ENCODE measurements around the gene GON4L. TPM values are rescaled to one million over a fixed set of nuclear protein-coding genes. Genes with fewer than 3 reads are reported as not detected.
"Not testable (repeated sequence)": the region's sequence is repeated elsewhere in the genome, so short reads cannot be mapped to it uniquely, and the experiment has no call there.

The GON4L gene
- total RNA-seq: 56.2 and 68.3 TPM in 2 replicates

GRCh38 chr1:155856975-155857930 is at the start of gene GON4L:
Gene GON4L (minus strand): TSS chr1:155857214. CDS start chr1:155853780, 3,434 bp downstream.
- Mint-ChIP-seq H3K27ac (peak within 1 kb of the TSS; percentile 99), H3K4me3 (ENCODE audit: low read depth) (peak within 1 kb of the TSS; percentile 100), H3K4me1 (ENCODE audit: low read depth) (peaks cover 40% of the 10 kb centered on the region), H3K27me3 (ENCODE audit: low read depth) (no peaks in the 10 kb centered on the region), H3K36me3 (ENCODE audit: low read depth) (peaks cover 26% of the 10 kb centered on the region), H3K9me3 (no peaks in the 10 kb centered on the region)
- intact Hi-C loops (cut with micrococcal nuclease): loop anchor here (5.0 kb wide), 2 partner anchors 425 to 585 kb away; partner anchors contain the start of genes CLK2, SMG5 and TMEM79
- peak; percentile 88 for DNase-seq (ENCODE audit: low spot score)

GRCh38 chr1:155904261-155904660 is 47.2 kb upstream of the GON4L start:
- no peak overlapping the region for H3K27ac Mint-ChIP-seq
- no peaks in the 10 kb centered on the region for H3K27me3 Mint-ChIP-seq (ENCODE audit: low read depth)
- DNase-seq (ENCODE audit: low spot score): no peak
- H3K9me3 Mint-ChIP-seq: no peaks in the 10 kb centered on the region
- H3K36me3 Mint-ChIP-seq (ENCODE audit: low read depth): peaks cover 67% of the 10 kb centered on the region
- H3K4me3 Mint-ChIP-seq (ENCODE audit: low read depth): no peak overlapping the region
- H3K4me1 Mint-ChIP-seq (ENCODE audit: low read depth): no peaks in the 10 kb centered on the region
- intact Hi-C loops (cut with micrococcal nuclease): no loop called here

- no peak overlapping the region for H3K27ac Mint-ChIP-seq
- intact Hi-C loops (cut with micrococcal nuclease): no loop called here
- H3K27me3 Mint-ChIP-seq (ENCODE audit: low read depth): no peaks in the 10 kb centered on the region
- no peak for DNase-seq (ENCODE audit: low spot score)
- peaks cover 2% of the 10 kb centered on the region for H3K4me1 Mint-ChIP-seq (ENCODE audit: low read depth)
- H3K9me3 Mint-ChIP-seq: no peaks in the 10 kb centered on the region
- H3K4me3 Mint-ChIP-seq (ENCODE audit: low read depth): no peak overlapping the region
- H3K36me3 Mint-ChIP-seq (ENCODE audit: low read depth): peaks cover 57% of the 10 kb centered on the region
Observed at GRCh38 chr1:155900161-155900560, 43.1 kb upstream of the GON4L start.

- Mint-ChIP-seq H3K9me3 (no peaks in the 10 kb centered on the region), H3K27ac (no peak overlapping the region), H3K4me3 (ENCODE audit: low read depth) (no peak overlapping the region), H3K36me3 (ENCODE audit: low read depth) (peaks cover 55% of the 10 kb centered on the region), H3K4me1 (ENCODE audit: low read depth) (peaks cover 2% of the 10 kb centered on the region), H3K27me3 (ENCODE audit: low read depth) (no peaks in the 10 kb centered on the region)
- intact Hi-C loops (cut with micrococcal nuclease): no loop called here
- DNase-seq (ENCODE audit: low spot score): no peak
Observed at GRCh38 chr1:155899683-155900082, 42.7 kb upstream of the GON4L start.

- DNase-seq (ENCODE audit: low spot score): no peak
- H3K9me3 Mint-ChIP-seq: no peaks in the 10 kb centered on the region
- peaks cover 47% of the 10 kb centered on the region for H3K36me3 Mint-ChIP-seq (ENCODE audit: low read depth)
- no peak overlapping the region for H3K27ac Mint-ChIP-seq
- peaks cover 3% of the 10 kb centered on the region for H3K4me1 Mint-ChIP-seq (ENCODE audit: low read depth)
- no peaks in the 10 kb centered on the region for H3K27me3 Mint-ChIP-seq (ENCODE audit: low read depth)
- intact Hi-C loops (cut with micrococcal nuclease): no loop called here
- H3K4me3 Mint-ChIP-seq (ENCODE audit: low read depth): no peak overlapping the region
Observed at GRCh38 chr1:155898888-155899287, 41.9 kb upstream of the GON4L start.

GRCh38 chr1:155897746-155898145 is 40.7 kb upstream of the GON4L start:
- intact Hi-C loops (cut with micrococcal nuclease): no loop called here
- H3K27me3 Mint-ChIP-seq (ENCODE audit: low read depth): no peaks in the 10 kb centered on the region
- H3K4me3 Mint-ChIP-seq (ENCODE audit: low read depth): no peak overlapping the region
- no peak for DNase-seq (ENCODE audit: low spot score)
- no peak overlapping the region for H3K27ac Mint-ChIP-seq
- peaks cover 14% of the 10 kb centered on the region for H3K4me1 Mint-ChIP-seq (ENCODE audit: low read depth)
- no peaks in the 10 kb centered on the region for H3K9me3 Mint-ChIP-seq
- H3K36me3 Mint-ChIP-seq (ENCODE audit: low read depth): peaks cover 39% of the 10 kb centered on the region

GRCh38 chr1:155896476-155896875 is 39.5 kb upstream of the GON4L start:
- intact Hi-C loops (cut with micrococcal nuclease); H3K9me3 Mint-ChIP-seq; H3K27me3 Mint-ChIP-seq (ENCODE audit: low read depth); H3K27ac Mint-ChIP-seq; H3K4me3 Mint-ChIP-seq (ENCODE audit: low read depth); DNase-seq (ENCODE audit: low spot score): not testable (repeated sequence)
- Mint-ChIP-seq H3K4me1 (ENCODE audit: low read depth) (peaks cover 15% of the 10 kb centered on the region), H3K36me3 (ENCODE audit: low read depth) (peaks cover 35% of the 10 kb centered on the region)

- DNase-seq (ENCODE audit: low spot score); H3K27ac Mint-ChIP-seq: not testable (repeated sequence)
Observed at GRCh38 chr1:155895617-155896016, 38.6 kb upstream of the GON4L start.

GRCh38 chr1:155893389-155894142 is 36.6 kb upstream of the GON4L start:
- Mint-ChIP-seq H3K4me1 (ENCODE audit: low read depth) (peaks cover 13% of the 10 kb centered on the region), H3K4me3 (ENCODE audit: low read depth) (no peak overlapping the region), H3K27ac (peak overlapping the region; percentile 8), H3K27me3 (ENCODE audit: low read depth) (no peaks in the 10 kb centered on the region), H3K36me3 (ENCODE audit: low read depth) (peaks cover 10% of the 10 kb centered on the region), H3K9me3 (no peaks in the 10 kb centered on the region)
- no peak for DNase-seq (ENCODE audit: low spot score)
- intact Hi-C loops (cut with micrococcal nuclease): no loop called here

More at GRCh38 chr1:155895617-155896016, 38.6 kb upstream of the GON4L start:
- H3K4me3 Mint-ChIP-seq (ENCODE audit: low read depth); intact Hi-C loops (cut with micrococcal nuclease); H3K9me3 Mint-ChIP-seq; H3K27me3 Mint-ChIP-seq (ENCODE audit: low read depth): not testable (repeated sequence)
- Mint-ChIP-seq H3K36me3 (ENCODE audit: low read depth) (peaks cover 31% of the 10 kb centered on the region), H3K4me1 (ENCODE audit: low read depth) (peaks cover 15% of the 10 kb centered on the region)

GRCh38 chr1:155892796-155893195 is 35.8 kb upstream of the GON4L start:
- peaks cover 13% of the 10 kb centered on the region for H3K4me1 Mint-ChIP-seq (ENCODE audit: low read depth)
- intact Hi-C loops (cut with micrococcal nuclease): no loop called here
- H3K27ac Mint-ChIP-seq: peak overlapping the region; percentile 8
- no peaks in the 10 kb centered on the region for H3K27me3 Mint-ChIP-seq (ENCODE audit: low read depth)
- H3K4me3 Mint-ChIP-seq (ENCODE audit: low read depth): no peak overlapping the region
- H3K36me3 Mint-ChIP-seq (ENCODE audit: low read depth): peaks cover 7% of the 10 kb centered on the region
- H3K9me3 Mint-ChIP-seq: no peaks in the 10 kb centered on the region
- DNase-seq (ENCODE audit: low spot score): no peak

- no peaks in the 10 kb centered on the region for H3K9me3 Mint-ChIP-seq
- DNase-seq (ENCODE audit: low spot score): no peak
- intact Hi-C loops (cut with micrococcal nuclease): no loop called here
- H3K27me3 Mint-ChIP-seq (ENCODE audit: low read depth): no peaks in the 10 kb centered on the region
- peaks cover 13% of the 10 kb centered on the region for H3K4me1 Mint-ChIP-seq (ENCODE audit: low read depth)
- no peaks in the 10 kb centered on the region for H3K36me3 Mint-ChIP-seq (ENCODE audit: low read depth)
- H3K4me3 Mint-ChIP-seq (ENCODE audit: low read depth): no peak overlapping the region
- H3K27ac Mint-ChIP-seq: no peak overlapping the region
Observed at GRCh38 chr1:155890251-155890650, 33.2 kb upstream of the GON4L start.

- DNase-seq (ENCODE audit: low spot score): no peak
- Mint-ChIP-seq H3K27me3 (ENCODE audit: low read depth) (no peaks in the 10 kb centered on the region), H3K9me3 (no peaks in the 10 kb centered on the region), H3K4me1 (ENCODE audit: low read depth) (peaks cover 13% of the 10 kb centered on the region), H3K4me3 (ENCODE audit: low read depth) (no peak overlapping the region), H3K27ac (no peak overlapping the region), H3K36me3 (ENCODE audit: low read depth) (no peaks in the 10 kb centered on the region)
- intact Hi-C loops (cut with micrococcal nuclease): no loop called here
Observed at GRCh38 chr1:155889566-155889965, 32.6 kb upstream of the GON4L start.

GRCh38 chr1:155888481-155888880 is 31.5 kb upstream of the GON4L start:
- intact Hi-C loops (cut with micrococcal nuclease): no loop called here
- Mint-ChIP-seq H3K36me3 (ENCODE audit: low read depth) (peaks cover 3% of the 10 kb centered on the region), H3K27ac (no peak overlapping the region), H3K9me3 (no peaks in the 10 kb centered on the region), H3K4me3 (ENCODE audit: low read depth) (no peak overlapping the region), H3K27me3 (ENCODE audit: low read depth) (no peaks in the 10 kb centered on the region), H3K4me1 (ENCODE audit: low read depth) (peaks cover 8% of the 10 kb centered on the region)
- DNase-seq (ENCODE audit: low spot score): no peak
